ENCODE measurements around the gene NR3C1. TPM values are rescaled to one million over a fixed set of nuclear protein-coding genes. Genes with fewer than 3 reads are reported as not detected.

Gene NR3C1
- total and polyA plus RNA-seq, 2 of the 13 experiments (the other 11 are each of a cell fraction or from before 2014, with no cell fraction given): 10.0 to 24.3 TPM

DNA sequence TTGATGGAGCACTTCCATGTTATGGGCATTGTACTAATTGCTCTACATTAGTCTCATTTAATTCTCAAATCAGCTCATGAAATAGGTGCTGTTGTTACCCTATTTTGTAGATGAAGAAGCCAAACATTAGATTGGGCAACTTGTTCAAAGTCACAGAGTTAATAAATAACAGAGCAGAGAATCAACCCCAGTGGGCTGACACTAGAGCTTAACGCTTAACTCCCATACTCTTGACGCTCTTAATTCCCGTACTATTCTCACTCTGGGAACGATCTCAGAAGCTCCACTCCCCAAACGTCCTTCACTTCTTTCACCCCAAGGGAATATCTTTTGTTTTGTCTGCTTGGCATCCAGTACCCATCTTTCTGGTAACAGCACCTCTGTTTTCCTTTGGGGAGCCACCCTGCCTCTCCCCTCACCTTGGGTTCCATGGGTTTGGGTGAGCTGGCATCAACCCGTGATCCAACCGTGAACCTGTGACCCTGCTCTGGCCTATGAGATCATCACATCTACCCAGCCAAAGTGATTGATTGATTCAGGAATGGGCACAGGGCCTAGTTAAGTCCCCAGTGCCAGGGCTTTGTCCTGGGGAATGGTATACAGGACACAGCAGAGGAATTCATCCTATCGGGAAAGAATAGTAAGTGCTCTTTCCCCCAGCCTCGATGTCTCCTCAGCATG lies 169.2 kb downstream of the NR3C1 start (continued):
- TF ChIP-seq, protein P1, sequence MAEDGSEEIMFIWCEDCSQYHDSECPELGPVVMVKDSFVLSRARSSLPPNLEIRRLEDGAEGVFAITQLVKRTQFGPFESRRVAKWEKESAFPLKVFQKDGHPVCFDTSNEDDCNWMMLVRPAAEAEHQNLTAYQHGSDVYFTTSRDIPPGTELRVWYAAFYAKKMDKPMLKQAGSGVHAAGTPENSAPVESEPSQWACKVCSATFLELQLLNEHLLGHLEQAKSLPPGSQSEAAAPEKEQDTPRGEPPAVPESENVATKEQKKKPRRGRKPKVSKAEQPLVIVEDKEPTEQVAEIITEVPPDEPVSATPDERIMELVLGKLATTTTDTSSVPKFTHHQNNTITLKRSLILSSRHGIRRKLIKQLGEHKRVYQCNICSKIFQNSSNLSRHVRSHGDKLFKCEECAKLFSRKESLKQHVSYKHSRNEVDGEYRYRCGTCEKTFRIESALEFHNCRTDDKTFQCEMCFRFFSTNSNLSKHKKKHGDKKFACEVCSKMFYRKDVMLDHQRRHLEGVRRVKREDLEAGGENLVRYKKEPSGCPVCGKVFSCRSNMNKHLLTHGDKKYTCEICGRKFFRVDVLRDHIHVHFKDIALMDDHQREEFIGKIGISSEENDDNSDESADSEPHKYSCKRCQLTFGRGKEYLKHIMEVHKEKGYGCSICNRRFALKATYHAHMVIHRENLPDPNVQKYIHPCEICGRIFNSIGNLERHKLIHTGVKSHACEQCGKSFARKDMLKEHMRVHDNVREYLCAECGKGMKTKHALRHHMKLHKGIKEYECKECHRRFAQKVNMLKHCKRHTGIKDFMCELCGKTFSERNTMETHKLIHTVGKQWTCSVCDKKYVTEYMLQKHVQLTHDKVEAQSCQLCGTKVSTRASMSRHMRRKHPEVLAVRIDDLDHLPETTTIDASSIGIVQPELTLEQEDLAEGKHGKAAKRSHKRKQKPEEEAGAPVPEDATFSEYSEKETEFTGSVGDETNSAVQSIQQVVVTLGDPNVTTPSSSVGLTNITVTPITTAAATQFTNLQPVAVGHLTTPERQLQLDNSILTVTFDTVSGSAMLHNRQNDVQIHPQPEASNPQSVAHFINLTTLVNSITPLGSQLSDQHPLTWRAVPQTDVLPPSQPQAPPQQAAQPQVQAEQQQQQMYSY (CRISPR knock-in tag; IDR thresholded peaks at IDR 0.05): no peak
- TF ChIP-seq SAFB2 (CRISPR knock-in tag; IDR thresholded peaks at IDR 0.05; ENCODE audit: borderline replicate concordance, low read depth) (no peak), ELF1 (CRISPR knock-in tag; IDR thresholded peaks at IDR 0.05) (no peak), RXRB (CRISPR knock-in tag; IDR thresholded peaks at IDR 0.05; ENCODE audit: borderline replicate concordance) (peak; percentile 42), SPEN (CRISPR knock-in tag; IDR thresholded peaks at IDR 0.05; ENCODE audit: low read depth) (no peak), TMF1 (CRISPR knock-in tag; IDR thresholded peaks at IDR 0.05; ENCODE audit: low read depth) (no peak), ZSCAN30 (CRISPR knock-in tag; IDR thresholded peaks at IDR 0.05) (no peak), ZNF558 (CRISPR knock-in tag; IDR thresholded peaks at IDR 0.05; ENCODE audit: borderline replicate concordance) (no peak), SMARCE1 (IDR thresholded peaks at IDR 0.05; ENCODE audit: borderline replicate concordance) (no peak), RBM39 (IDR thresholded peaks at IDR 0.05; ENCODE audit: low read depth, low read length, poor library complexity, severe bottlenecking) (no peak), CCDC6 (CRISPR knock-in tag; IDR thresholded peaks at IDR 0.05) (no peak), FOSL2 (CRISPR knock-in tag; IDR thresholded peaks at IDR 0.05) (no peak), ZNF343 (CRISPR knock-in tag; IDR thresholded peaks at IDR 0.05) (no peak), HOXA5 (CRISPR knock-in tag; IDR thresholded peaks at IDR 0.05) (no peak)
- TF ChIP-seq, protein P2, sequence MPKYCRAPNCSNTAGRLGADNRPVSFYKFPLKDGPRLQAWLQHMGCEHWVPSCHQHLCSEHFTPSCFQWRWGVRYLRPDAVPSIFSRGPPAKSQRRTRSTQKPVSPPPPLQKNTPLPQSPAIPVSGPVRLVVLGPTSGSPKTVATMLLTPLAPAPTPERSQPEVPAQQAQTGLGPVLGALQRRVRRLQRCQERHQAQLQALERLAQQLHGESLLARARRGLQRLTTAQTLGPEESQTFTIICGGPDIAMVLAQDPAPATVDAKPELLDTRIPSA (CRISPR knock-in tag; IDR thresholded peaks at IDR 0.05; ENCODE audit: borderline replicate concordance): no peak
- TF ChIP-seq, protein P3, sequence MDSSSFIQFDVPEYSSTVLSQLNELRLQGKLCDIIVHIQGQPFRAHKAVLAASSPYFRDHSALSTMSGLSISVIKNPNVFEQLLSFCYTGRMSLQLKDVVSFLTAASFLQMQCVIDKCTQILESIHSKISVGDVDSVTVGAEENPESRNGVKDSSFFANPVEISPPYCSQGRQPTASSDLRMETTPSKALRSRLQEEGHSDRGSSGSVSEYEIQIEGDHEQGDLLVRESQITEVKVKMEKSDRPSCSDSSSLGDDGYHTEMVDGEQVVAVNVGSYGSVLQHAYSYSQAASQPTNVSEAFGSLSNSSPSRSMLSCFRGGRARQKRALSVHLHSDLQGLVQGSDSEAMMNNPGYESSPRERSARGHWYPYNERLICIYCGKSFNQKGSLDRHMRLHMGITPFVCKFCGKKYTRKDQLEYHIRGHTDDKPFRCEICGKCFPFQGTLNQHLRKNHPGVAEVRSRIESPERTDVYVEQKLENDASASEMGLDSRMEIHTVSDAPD (CRISPR knock-in tag; IDR thresholded peaks at IDR 0.05): no peak
- TF ChIP-seq, protein P4, sequence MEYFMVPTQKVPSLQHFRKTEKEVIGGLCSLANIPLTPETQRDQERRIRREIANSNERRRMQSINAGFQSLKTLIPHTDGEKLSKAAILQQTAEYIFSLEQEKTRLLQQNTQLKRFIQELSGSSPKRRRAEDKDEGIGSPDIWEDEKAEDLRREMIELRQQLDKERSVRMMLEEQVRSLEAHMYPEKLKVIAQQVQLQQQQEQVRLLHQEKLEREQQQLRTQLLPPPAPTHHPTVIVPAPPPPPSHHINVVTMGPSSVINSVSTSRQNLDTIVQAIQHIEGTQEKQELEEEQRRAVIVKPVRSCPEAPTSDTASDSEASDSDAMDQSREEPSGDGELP (IDR thresholded peaks at IDR 0.05; ENCODE audit: borderline replicate concordance, low read depth): no peak
- TF ChIP-seq, protein P5, sequence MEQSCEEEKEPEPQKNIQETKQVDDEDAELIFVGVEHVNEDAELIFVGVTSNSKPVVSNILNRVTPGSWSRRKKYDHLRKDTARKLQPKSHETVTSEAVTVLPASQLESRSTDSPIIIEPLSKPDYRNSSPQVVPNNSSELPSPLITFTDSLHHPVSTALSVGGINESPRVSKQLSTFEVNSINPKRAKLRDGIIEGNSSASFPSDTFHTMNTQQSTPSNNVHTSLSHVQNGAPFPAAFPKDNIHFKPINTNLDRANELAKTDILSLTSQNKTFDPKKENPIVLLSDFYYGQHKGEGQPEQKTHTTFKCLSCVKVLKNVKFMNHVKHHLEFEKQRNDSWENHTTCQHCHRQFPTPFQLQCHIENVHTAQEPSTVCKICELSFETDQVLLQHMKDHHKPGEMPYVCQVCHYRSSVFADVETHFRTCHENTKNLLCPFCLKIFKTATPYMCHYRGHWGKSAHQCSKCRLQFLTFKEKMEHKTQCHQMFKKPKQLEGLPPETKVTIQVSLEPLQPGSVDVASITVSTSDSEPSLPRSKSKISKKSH (CRISPR knock-in tag; IDR thresholded peaks at IDR 0.05; ENCODE audit: borderline replicate concordance): no peak
- TF ChIP-seq, protein P6, sequence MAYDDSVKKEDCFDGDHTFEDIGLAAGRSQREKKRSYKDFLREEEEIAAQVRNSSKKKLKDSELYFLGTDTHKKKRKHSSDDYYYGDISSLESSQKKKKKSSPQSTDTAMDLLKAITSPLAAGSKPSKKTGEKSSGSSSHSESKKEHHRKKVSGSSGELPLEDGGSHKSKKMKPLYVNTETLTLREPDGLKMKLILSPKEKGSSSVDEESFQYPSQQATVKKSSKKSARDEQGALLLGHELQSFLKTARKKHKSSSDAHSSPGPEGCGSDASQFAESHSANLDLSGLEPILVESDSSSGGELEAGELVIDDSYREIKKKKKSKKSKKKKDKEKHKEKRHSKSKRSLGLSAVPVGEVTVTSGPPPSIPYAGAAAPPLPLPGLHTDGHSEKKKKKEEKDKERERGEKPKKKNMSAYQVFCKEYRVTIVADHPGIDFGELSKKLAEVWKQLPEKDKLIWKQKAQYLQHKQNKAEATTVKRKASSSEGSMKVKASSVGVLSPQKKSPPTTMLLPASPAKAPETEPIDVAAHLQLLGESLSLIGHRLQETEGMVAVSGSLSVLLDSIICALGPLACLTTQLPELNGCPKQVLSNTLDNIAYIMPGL (CRISPR knock-in tag; IDR thresholded peaks at IDR 0.05; ENCODE audit: borderline replicate concordance in 1 of 2, low read depth in 1 of 2): no peak

Data from HepG2 (cell line).